GM13976 (cell line): ENCODE data around the gene DPH3.

ENCODE experiments used
- DNase-seq: peaks from one replicate; pipeline ENCODE4 v3.0.0; 2012; ENCODE audit warnings: low spot score
- CTCF ChIP-seq: IDR thresholded peaks from 2 replicates; pipeline ENCODE4 v1.5.1; 2012; ENCODE audit warnings: borderline replicate concordance, mild to moderate bottlenecking; ENCODE audit not compliant: insufficient read depth; ENCODE audit errors: extremely low read depth, missing control alignments, control extremely low read depth
- in situ Hi-C: fragments of 300-500 bp; cut with MboI; formaldehyde crosslinking; loops from one replicate; pipeline ENCODE4 v1.12.0; 2022; ENCODE audit warnings: low sequenced_read_pairs, mixed read lengths, inconsistent platforms; ENCODE audit not compliant: unreplicated experiment

Gene DPH3

DNA sequence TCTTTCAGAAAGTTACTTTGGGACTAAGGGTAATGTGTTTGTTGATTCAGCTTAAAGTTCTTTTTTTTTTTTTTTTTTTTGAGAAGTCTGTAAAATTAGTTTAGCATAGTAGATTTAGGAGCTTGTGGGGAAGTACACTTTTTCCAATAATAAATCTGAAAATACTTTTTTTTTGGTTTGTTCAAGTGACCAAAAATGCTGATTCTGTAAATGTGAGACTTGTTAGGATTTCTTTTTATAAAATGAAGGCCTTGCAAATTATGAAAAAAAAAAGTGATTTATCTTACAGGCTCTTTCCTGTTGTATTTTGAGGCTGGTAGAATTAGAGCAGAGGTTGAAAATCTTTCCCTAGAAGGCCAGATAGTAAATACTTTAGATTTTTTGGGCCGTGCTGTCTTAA is 7.8 kb upstream of the DPH3 start:
- in situ Hi-C loops, result loop anchor here (10.0 kb wide), 1 partner anchor 282 kb away; no protein-coding TSS in a partner anchor
- no peak for TF ChIP-seq CTCF
- DNase-seq, result no peak

GRCh38 chr3:16270855-16271254 is 6.1 kb upstream of the DPH3 start:
- TF ChIP-seq CTCF, result no peak
- in situ Hi-C loops, result loop anchor here (10.0 kb wide), 1 partner anchor 284 kb away; no protein-coding TSS in a partner anchor
- DNase-seq, result no peak

DNA sequence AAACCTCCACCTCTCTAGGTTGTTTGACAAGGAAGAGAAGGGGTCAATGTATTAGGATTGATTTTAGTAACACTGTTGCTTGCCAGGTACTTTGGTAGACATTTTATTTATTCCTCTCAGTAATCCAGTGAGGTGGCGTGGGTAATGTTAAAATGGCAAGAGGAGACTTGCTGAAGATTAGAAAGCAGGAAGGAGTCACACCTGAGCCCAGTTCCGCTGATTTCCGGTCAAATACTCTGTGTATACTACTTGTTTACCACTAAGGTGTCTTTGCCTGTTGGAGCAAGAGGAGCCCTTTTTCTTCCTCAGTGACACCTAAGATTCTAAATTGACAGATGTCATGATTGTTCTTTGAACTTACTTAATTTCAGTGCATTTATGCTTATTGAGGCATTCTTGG is 2.0 kb upstream of the DPH3 start:
- in situ Hi-C loops, result no loop called here
- TF ChIP-seq CTCF, result no peak
- DNase-seq, result no peak

DNA sequence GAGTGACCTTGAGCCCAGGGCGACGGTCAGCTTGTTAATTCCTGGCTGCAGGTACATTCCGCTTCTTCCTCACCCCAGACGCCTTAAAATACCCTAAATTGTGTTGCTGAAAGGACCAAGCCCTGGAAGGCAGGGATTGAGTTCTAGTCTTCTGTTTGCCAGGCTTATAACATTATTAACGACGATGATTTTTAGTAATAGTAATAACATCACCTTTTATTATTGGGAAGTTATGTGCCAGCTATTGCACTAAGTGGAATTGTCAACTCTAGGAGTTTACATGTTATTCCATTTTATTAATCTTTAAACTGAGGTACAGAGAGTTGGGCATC is 678 bp upstream of the DPH3 start:
- TF ChIP-seq CTCF, result no peak
- DNase-seq, result no peak
- in situ Hi-C loops, result no loop called here

GRCh38 chr3:16264174-16264707 is 502 bp downstream of the DPH3 start:
- no peak for DNase-seq
- TF ChIP-seq CTCF, result no peak
- in situ Hi-C loops, result no loop called here

- TF ChIP-seq CTCF, result no peak
- in situ Hi-C loops, result no loop called here
- DNase-seq, result no peak
Measured at GRCh38 chr3:16262174-16262573, 2.6 kb downstream of the DPH3 start.

DNA sequence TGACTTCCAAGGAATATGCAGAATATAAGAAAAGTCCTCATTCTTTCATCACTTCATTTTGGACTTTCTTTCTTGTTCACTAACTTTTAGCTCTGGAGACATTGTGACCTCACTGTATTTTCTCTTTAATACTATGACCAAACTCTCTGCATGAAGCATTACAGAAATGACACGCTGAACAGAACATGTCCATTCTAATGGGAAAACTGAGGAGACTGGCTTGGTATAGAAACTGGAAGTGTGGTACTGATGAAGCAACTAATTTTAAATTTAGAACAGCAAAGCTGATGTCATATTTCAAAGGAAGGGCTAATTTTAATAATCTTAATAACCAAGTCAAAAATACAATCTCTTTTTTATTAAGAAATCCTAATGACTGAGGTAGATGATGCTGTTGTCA is 4.7 kb downstream of the DPH3 start:
- no peak for TF ChIP-seq CTCF
- no peak for DNase-seq
- in situ Hi-C loops, result no loop called here
